SU-DHL-6 (cell line): ENCODE results near the gene SRPK2.

ENCODE experiments used
- H2AFZ ChIP-seq: fragments of 200-600 bp; sonication (generic); 2 replicates; pipeline ENCODE4 v1.6.1; 2014; ENCODE audit warnings: low read depth, mild to moderate bottlenecking, moderate library complexity, mixed read lengths, antibody characterized with exemption, low read length; ENCODE audit not compliant: severe bottlenecking
- H3F3A ChIP-seq: fragments of 200-600 bp; shearing (Covaris generic); 2 replicates; pipeline ENCODE4 v1.6.0; 2016; ENCODE audit warnings: antibody characterized with exemption, mild to moderate bottlenecking; ENCODE audit not compliant: insufficient read depth
- H3K27ac ChIP-seq: fragments of 200-600 bp; sonication (generic); 2 replicates; pipeline ENCODE4 v1.5.1; 2016; ENCODE audit warnings: low read depth, mild to moderate bottlenecking, low read length, moderate library complexity, mixed read lengths
- H3K27me3 ChIP-seq: fragments of 200-600 bp; sonication (generic), shearing (Covaris generic); 2 replicates; pipeline ENCODE4 v1.6.0; 2014; ENCODE audit warnings: mild to moderate bottlenecking, low read length
- H3K36me3 ChIP-seq: fragments of 200-600 bp; sonication (generic); 2 replicates; pipeline ENCODE4 v1.6.1; 2014; ENCODE audit warnings: mild to moderate bottlenecking, low read length, mixed read lengths
- H3K4me2 ChIP-seq: fragments of 300-600, 200-600 bp; shearing (Covaris generic), sonication (generic); 2 replicates; pipeline ENCODE4 v1.6.0; 2014; ENCODE audit warnings: low read length, low read depth, mild to moderate bottlenecking; ENCODE audit not compliant: poor library complexity, severe bottlenecking
- H3K4me3 ChIP-seq: fragments of 200-600 bp; sonication (generic); 2 replicates; pipeline ENCODE4 v1.5.1; 2014; ENCODE audit warnings: antibody characterized with exemption, low read length, mild to moderate bottlenecking, mixed read lengths; ENCODE audit not compliant: insufficient read depth, poor library complexity, severe bottlenecking
- H3K79me2 ChIP-seq: fragments of 200-600 bp; sonication (generic); 2 replicates; pipeline ENCODE4 v1.6.1; 2014; ENCODE audit warnings: mild to moderate bottlenecking, low read length, moderate library complexity; ENCODE audit not compliant: insufficient read depth
- H3K9ac ChIP-seq: fragments of 200-600 bp; sonication (generic); 2 replicates; pipeline ENCODE4 v1.7.0; 2014; ENCODE audit warnings: mild to moderate bottlenecking, low read length
- H3K9me2 ChIP-seq: fragments of 200-600 bp; sonication (generic); replicated peaks from 2 replicates; pipeline ENCODE4 v1.6.1; 2014; ENCODE audit warnings: low read length; ENCODE audit not compliant: insufficient read depth
- H3K9me3 ChIP-seq: fragments of 200-600 bp; sonication (generic); 2 replicates; pipeline ENCODE4 v1.6.1; 2014; ENCODE audit warnings: low read length, mixed read lengths; ENCODE audit not compliant: insufficient read depth
- H4K20me1 ChIP-seq: fragments of 200-600 bp; sonication (generic); 2 replicates; pipeline ENCODE4 v1.6.1; 2014; ENCODE audit warnings: low read depth, mild to moderate bottlenecking, antibody characterized with exemption, low read length, moderate library complexity, mixed read lengths
- CTCF ChIP-seq: fragments of 200-600 bp; sonication (generic); IDR thresholded peaks from one replicate; pipeline ENCODE4 v1.5.1; 2017; ENCODE audit warnings: antibody characterized with exemption, mild to moderate bottlenecking, low read length, moderate library complexity; ENCODE audit not compliant: insufficient read depth, poor library complexity, severe bottlenecking
- EZH2phosphoT487 ChIP-seq: fragments of 200-600 bp; sonication (generic), shearing (Covaris generic); conservative IDR thresholded peaks from 2 replicates; pipeline ENCODE4 v1.6.1; 2018; ENCODE audit warnings: mild to moderate bottlenecking, antibody characterized with exemption, low read length, moderate library complexity, mixed read lengths

Gene SRPK2

GRCh38 chr7:105178177-105178576 lies 210.5 kb downstream of the SRPK2 start:
- Histone ChIP-seq H3F3A (peaks cover 6% of the 10 kb centered on the region; the same call in 1 of the 2 replicates), H3K4me3 (no peak overlapping the region), H3K79me2 (peaks cover 7% of the 10 kb centered on the region), H3K27me3 (no peaks in the 10 kb centered on the region), H4K20me1 (peaks cover 10% of the 10 kb centered on the region; the same call in 1 of the 2 replicates), H3K9me2 (no peaks in the 10 kb centered on the region), H3K27ac (no peak overlapping the region), H2AFZ (no peak overlapping the region), H3K4me2 (no peak overlapping the region), H3K9me3 (peaks cover 5% of the 10 kb centered on the region), H3K9ac (no peak overlapping the region), H3K36me3 (no peaks in the 10 kb centered on the region)
- TF ChIP-seq EZH2phosphoT487: no peak
- no peak for TF ChIP-seq CTCF

GRCh38 chr7:105177026-105177425 lies 211.7 kb downstream of the SRPK2 start:
- Histone ChIP-seq H3K9ac (no peak overlapping the region), H3K4me3 (no peak overlapping the region), H4K20me1 (peaks cover 10% of the 10 kb centered on the region; the same call in 1 of the 2 replicates), H3F3A (peaks cover 6% of the 10 kb centered on the region; the same call in 1 of the 2 replicates), H3K9me3 (peaks cover 5% of the 10 kb centered on the region), H3K79me2 (peaks cover 7% of the 10 kb centered on the region), H3K27ac (no peak overlapping the region), H3K27me3 (no peaks in the 10 kb centered on the region), H3K4me2 (no peak overlapping the region), H3K36me3 (no peaks in the 10 kb centered on the region), H3K9me2 (no peaks in the 10 kb centered on the region), H2AFZ (no peak overlapping the region)
- TF ChIP-seq CTCF (no peak), EZH2phosphoT487 (no peak)

- no peak overlapping the region for H3K4me3 ChIP-seq
- H3K4me2 ChIP-seq: no peak overlapping the region
- H3F3A ChIP-seq: 0 out of 2 replicates have a peak, but pooled peaks cover 6% of the 10 kb centered on the region
- no peak overlapping the region for H3K9ac ChIP-seq
- H3K79me2 ChIP-seq: peaks cover 7% of the 10 kb centered on the region
- H4K20me1 ChIP-seq: peaks cover 10% of the 10 kb centered on the region; the same call in 1 of the 2 replicates
- H2AFZ ChIP-seq: no peak overlapping the region
- no peaks in the 10 kb centered on the region for H3K36me3 ChIP-seq
- no peak overlapping the region for H3K27ac ChIP-seq
- no peaks in the 10 kb centered on the region; the same call in 1 of the 2 replicates for H3K9me3 ChIP-seq
- H3K9me2 ChIP-seq: no peaks in the 10 kb centered on the region
- no peaks in the 10 kb centered on the region for H3K27me3 ChIP-seq
- TF ChIP-seq EZH2phosphoT487 (no peak), CTCF (no peak)
Observed at GRCh38 chr7:105173586-105173985, 215.1 kb downstream of the SRPK2 start.
